HG02938 (cell line): ENCODE results near the gene AKAP12.

Experiments used
- ATAC-seq: cut with Tn5 transposase; IDR thresholded peaks from one replicate; pipeline ENCODE4 v1.9.1; 2021; ENCODE audit warnings: mild to moderate bottlenecking, moderate library complexity; ENCODE audit not compliant: unreplicated experiment

The AKAP12 gene

GRCh38 chr6:151400473-151400872 lies 160.7 kb downstream of the AKAP12 start:
- no peak for ATAC-seq

- ATAC-seq: no peak
Measured at GRCh38 chr6:151402228-151402627, 162.5 kb downstream of the AKAP12 start.

- no peak for ATAC-seq
Measured at GRCh38 chr6:151403919-151404308, 164.1 kb downstream of the AKAP12 start.
